ENCODE measurements around the gene ZNF778.

ZNF778 gene

DNA sequence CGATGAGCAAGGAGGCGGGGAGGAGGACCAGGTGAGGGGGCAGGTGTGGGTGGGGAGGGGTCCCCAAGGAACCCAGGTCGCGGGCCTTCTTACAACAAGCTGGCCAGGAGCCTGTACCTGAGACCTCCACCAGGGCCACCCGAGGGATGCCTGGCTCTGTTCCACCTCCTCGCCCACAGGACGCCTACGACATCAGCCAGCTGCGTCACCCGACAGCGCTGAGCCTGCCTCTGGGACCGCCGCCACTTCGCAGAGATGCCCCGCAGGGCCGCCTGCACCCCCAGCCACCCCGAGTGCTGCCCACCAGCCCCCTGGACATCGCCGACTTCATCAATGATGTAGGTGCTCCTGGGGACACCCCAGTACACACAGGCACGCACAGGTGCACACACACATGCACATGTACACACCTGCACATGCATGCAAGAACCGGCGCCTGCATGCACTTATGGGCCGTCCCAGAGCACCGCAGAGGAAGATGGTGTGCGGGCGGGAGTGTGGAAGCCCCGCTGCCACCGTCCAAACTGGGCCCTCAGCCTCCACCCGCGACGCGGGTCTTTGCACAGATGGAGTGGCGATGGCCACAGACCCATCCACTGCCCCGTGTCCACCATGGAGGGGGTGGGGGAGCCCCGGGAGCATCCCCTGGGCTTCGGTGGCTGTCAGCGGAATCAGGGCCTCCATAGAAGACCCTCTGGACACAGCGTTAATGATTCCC, 23.8 kb upstream of the ZNF778 start:
- in situ Hi-C loops (cut with MboI; ENCODE audit: low sequenced_read_pairs): no loop called here

DNA sequence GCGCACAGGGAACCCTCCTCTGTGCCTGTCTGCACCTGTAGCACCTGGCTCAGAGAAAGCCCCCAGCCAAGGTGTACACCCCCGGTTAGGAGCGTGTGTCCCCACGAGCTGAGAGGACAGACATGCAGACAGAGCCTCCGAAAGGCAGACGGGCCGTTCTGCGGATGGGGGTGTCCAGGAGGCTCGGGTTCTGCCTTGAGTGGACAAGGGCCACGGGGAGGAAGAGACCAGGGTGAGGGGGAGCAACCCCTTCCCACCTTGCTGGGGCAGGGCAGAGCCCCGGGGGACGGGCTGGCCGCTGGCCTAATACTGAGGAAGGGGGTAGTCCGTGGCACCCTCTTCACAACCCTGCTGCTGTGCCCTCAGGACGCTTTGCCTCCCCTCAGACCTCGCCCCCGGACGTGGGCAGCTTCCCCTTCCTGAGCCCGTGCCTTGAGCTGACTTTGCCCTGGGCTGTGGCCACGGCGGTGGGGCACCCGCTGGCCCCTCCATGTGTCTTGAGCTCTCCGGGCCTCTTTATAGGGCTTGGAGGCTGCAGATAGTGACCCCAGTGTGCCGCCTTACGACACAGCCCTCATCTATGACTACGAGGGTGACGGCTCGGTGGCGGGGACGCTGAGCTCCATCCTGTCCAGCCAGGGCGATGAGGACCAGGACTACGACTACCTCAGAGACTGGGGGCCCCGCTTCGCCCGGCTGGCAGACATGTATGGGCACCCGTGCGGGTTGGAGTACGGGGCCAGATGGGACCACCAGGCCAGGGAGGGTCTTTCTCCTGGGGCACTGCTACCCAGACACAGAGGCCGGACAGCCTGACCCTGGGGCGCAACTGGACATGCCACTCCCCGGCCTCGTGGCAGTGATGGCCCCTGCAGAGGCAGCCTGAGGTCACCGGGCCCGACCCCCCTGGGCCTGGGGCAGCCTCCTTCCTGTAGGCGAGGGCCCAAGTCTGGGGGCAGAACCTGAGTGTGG, 22.9 kb upstream of the ZNF778 start:
- in situ Hi-C loops (cut with MboI; ENCODE audit: low sequenced_read_pairs): no loop called here

DNA sequence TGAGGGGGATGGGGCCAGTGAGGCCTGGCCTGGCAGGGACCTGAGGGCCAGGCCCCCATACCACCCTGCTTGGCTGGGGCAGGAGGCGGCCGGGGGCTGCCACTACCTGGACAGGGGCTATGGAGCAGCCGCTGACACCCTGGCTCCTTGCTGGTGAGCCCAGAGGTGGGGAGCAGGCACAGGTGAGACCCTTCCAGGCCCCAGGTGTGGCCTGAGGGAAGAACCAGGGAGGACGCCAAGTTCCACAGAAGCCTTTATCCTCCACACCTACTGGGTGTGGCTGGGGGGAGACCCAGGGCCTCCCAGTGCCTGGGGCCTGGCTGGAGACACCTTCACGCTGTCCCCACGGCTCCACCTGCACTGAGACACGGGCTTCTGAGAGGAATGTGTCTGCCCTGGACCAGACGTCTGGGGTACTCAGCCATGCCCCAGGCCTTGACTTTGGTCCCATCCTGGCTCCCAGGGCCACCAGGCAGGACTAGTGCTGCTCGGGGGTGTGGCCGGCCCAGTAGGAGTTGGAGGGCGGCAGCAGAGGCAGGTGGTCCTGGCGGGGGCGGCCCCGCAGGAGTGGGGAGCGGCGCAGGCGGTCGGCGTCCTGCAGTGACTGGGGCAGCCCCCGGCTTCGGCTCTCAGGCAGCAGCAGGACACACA, 21.9 kb upstream of the ZNF778 start:
- in situ Hi-C loops (cut with MboI; ENCODE audit: low sequenced_read_pairs): no loop called here

DNA sequence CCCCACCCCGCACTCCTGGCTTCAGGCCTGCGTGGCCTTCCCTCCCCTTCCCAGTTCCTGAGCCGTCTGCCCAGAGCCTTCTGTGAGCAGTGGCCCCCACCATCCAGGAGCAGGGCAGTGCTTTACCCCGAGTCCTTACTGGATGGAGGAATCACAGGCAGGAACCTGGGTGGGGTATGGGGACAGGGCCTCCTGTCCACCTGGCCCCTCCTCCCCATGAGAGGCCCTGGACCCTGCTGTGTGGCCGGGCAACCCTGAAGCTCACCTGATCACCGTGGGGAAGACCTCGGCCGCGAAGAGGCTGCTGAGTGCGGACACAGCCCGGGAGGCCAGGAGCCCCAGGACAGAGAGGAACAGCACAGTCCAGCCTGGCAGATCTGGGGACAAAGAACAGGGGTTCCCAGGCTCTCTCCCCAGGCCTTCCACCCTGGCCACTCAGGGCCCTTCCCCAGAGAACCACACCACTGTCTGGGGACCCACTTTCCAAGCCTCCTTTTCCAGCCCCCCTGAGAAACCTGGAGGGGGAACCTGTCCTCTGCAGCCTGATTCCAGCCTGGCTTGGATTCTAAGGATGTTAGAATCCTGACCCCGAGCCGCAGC, 20.4 kb upstream of the ZNF778 start:
- in situ Hi-C loops (cut with MboI; ENCODE audit: low sequenced_read_pairs): no loop called here

DNA sequence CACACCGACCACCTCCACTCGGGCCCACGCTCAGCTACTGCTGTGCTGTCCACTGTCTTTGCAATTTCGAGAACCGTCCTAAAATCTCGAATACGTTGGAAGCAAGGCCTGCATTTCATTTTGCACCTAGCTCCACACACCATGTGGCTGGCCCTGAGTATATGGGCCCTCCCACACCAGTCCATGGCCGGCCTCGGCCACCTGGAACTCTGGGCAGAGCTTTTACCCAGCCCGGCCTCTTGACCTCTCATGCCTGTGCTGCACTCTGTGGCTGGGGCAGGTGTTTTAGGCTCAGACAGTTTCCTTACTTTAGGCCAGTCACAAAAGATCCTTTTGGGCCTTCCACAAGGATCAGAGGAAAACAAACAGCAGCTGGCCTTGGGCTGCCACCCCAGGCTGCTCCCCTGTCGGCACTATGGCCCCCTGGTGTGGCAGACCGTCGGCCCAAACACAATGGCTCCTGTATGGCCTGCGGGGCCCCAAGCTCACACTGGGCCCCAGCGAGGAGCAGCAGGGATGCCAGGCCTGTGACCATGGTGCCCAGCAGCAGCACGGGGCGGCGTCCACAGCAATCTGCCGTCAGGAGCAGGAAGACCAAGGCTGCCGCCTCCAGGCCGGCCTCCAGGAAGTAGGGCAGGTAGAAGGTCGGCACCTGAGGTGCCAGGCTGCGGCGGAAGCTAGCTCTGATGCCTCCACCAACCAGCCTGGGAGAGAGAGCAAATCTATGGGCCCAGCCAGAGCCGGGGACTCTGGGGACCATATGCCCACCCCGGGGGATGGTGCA, 19.7 kb upstream of the ZNF778 start:
- in situ Hi-C loops (cut with MboI; ENCODE audit: low sequenced_read_pairs): no loop called here

DNA sequence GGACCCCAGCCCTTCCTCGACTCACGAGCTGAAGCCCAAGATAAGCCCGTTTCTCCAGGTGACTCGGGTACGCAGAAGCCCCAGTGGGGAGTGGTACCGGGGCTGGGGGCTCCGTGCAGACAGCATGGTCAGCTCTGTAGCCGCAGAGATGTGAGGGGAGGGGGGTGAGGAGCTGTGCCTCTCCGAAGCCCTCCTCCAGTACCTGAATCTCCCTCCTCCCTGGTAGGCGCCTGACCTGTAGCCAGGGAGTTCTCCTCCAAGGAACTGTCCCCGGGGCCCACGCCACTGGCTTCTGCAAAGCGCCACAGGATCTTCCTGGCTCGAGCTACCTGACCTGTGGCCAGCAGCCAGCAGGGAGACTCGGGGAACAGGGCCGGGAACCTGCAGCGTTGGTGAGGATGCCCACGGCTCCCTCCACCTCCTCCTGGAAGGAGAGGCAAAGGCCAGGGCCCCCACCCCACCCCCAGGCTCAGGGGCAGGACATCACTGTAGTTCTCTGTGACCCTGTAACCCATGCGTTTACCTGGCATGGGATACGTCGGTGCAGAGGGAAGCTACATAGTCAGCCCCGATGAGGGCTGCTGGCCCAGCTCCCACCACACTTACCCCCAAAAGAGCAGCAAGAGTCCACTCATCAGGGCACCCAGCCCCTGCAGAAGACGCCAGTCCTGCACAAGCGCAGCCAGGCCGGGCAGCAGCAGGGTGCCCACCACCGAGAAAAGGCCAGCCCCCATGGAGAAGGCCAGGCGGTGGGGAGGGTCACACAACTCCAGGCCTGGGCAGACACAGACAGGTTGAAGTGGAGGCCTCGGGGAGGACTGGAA, 18.9 kb upstream of the ZNF778 start:
- in situ Hi-C loops (cut with MboI; ENCODE audit: low sequenced_read_pairs): no loop called here

DNA sequence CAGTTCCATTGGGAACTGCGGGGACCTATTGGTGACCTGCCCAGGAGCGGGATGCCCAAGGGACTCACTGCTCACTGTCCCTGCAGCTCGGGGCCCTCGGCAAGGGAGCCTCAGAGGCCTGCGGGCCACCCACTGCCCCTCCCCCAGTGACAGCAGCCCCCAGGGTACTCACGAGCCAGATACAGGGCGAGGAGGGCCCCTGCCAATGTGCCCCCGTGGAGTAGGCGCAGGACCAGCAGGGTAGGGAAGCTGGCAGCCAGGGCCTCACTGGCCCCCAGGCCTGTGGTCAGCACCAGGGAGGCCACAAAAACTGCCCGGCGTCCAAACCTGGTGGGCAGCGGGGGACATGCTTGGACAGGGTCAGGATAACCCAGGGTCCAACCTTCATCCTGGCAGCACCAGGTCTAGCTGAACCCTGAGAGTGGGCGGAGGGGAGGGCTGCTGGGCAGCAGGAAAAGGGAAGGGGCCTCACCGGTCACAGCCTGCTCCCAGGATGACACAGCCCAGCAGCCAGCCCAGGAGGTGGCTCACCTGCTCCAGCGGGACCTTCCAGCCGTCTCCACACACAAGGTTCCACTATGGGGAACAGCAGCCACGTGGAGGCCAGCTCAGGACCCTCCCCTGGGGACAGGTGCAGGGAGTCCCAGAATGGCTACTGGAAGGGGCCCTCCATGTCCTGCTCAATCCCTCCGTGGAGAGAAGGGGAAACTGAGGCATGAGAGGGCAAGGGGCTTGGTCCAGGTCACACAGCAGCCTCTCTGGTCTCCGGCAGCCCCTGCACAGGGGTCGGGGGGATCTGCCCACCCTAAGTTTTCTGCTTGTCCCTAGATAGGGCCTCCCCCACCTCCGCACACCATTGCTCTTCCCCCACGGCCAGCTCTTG, 18.0 kb upstream of the ZNF778 start:
- in situ Hi-C loops (cut with MboI; ENCODE audit: low sequenced_read_pairs): loop anchor here (25.0 kb wide), 1 partner anchor 462 kb away; no protein-coding TSS in a partner anchor

DNA sequence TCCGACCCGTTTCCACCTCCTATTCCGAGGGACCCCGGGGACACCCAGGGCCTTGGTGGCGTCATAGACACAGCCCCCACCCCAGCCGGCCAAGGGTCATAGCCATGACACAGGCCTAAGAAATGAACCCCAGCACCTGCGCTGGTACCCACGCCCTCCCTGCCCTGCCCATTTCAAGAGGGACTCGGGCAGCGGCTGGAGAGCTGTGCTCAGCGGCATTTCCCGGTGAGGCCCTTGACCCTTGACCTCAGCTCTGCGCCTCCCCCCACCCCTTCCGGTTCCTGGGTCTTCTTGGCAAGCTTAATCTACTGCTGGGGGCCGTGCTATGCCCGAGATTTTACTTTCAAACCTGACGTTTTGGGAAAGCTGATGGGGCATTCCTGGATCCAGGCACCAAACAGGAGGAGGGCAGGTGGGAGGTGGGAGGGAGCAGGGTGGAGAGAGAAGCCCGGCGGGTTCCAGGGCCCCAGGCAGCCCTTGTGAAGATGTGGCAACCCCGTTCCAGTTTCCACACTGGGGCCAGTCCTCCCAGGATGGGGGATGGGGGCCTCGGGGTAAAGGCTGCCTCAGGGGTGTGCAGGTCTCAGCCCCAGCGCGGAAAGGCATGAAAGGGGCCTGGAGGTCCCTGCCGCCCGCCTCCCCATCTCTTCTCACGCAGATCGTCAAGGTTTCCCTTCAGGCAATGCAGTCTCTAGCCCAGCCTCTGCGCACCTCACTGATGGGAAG, 17.2 kb upstream of the ZNF778 start, which contains the start of gene SLC22A31:
SLC22A31 (minus strand) TSS at position 414 of the 726 bp plus-strand sequence; CDS start at position 378, 36 bp downstream.
- in situ Hi-C loops (cut with MboI; ENCODE audit: low sequenced_read_pairs): loop anchor here (25.0 kb wide), 1 partner anchor 463 kb away; no protein-coding TSS in a partner anchor

DNA sequence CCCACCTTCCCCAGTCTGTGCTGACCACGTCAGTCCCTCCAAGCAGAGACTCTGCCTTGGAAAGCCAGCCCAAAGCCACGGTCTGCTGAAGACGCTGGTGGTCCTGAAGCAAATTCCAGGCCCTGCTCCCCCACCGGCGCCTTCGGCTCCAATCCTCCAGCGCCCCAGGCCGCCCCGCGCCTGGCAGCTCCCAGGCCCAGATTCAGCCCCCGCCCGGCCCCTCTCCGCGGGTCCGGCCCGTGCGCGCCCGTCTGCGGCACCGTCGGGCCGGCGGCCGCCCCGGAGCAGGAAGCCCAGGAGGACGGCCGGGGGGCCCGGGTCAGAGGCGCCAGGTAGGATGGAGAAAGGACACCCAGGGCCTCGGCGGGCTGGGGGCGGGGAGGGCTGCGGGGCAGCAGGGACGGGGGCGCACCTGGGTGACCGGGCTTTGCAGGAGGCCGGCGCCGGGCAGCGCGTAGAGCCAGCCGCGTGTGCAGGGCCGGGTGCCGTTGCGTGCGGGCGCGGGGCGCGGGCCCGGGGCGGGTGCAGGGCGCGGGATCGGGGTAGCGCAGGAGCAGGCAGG, 16.6 kb upstream of the ZNF778 start:
- in situ Hi-C loops (cut with MboI; ENCODE audit: low sequenced_read_pairs): loop anchor here (25.0 kb wide), 1 partner anchor 464 kb away; no protein-coding TSS in a partner anchor

DNA sequence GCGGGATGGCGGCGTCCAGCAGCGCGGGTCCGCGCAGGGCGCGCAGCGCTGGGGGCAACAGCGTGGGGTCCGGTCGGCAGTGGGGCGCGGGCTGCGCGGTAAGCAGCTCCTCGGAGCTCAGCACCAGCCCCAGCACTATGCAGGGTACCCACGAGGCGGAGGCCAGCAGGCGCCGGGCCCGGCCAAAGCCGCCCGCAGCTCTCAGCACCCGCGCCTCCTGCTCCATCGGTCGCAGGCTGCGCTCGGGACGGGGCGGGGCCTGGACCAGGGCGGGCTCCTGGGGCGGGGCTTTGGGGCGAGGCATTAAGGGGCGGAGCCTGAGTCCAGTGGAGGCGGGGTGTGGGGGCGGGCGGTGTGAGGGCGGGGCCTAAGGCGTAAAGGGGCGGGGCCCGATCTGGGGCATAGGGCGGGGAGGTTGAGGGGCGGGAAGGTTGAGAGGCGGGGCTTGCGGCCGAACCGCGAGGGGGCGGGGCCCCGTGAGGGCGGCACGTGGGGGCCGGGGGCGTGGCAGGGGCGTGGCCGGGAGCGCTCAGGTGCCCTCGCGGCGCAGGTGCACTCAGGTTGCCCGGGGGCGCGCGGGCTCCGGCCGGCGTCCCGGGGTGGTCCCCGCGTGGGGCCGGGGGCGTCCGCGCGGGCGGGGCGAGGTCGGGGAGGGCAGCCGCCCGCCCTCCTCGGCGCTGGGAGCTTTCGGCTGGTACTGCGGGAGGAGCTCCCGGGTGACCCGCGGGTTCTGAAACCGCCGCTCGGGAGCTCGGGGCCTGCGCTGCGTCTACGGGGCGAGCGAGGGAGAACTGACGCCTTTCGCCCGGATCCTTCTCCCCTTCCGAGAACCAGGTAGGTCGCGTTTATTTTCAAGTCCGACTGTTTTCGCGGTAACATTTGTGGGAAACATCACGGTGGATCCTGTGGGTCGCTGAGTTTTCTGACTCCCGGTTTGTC, 15.8 kb upstream of the ZNF778 start:
- in situ Hi-C loops (cut with MboI; ENCODE audit: low sequenced_read_pairs): loop anchor here (25.0 kb wide), 1 partner anchor 464 kb away; no protein-coding TSS in a partner anchor

DNA sequence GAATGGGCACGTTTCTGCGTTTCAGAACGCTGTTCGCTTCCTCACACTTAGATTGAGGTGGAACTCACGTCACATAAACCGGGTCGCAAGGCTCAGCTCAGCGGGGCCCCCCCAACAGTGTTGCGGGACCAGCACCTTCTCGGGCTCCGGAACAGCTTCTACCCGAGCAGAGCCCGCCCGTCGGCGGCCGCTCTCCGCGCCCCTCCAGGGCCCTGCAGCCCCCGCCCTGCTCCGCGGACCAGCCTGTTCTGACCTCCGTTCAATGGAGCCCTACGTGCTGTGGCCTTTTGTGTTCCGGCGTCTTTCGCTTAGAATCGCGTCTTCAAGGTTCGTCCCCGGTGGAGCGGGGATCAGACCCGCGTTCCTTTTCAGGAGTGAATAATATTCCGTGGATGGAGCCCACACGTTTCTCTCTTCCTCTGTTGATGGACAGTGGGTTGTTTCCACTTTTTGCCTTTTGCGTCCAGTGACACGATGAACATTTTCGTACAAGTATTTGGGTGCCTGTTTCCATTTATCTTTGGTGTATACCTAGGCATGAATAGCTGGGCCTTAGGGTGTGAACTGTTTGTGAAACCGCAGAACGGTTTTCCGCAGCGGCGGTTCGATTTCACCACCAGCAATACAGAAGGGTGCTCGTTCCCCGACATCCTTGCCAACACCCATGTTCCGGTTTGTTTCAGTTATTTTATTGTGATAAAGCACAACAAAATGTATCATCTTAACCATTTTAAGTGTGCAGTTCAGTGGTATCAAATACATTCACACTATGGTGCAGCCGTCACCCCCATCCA, 14.9 kb upstream of the ZNF778 start:
- in situ Hi-C loops (cut with MboI; ENCODE audit: low sequenced_read_pairs): loop anchor here (25.0 kb wide), 1 partner anchor 465 kb away; no protein-coding TSS in a partner anchor

DNA sequence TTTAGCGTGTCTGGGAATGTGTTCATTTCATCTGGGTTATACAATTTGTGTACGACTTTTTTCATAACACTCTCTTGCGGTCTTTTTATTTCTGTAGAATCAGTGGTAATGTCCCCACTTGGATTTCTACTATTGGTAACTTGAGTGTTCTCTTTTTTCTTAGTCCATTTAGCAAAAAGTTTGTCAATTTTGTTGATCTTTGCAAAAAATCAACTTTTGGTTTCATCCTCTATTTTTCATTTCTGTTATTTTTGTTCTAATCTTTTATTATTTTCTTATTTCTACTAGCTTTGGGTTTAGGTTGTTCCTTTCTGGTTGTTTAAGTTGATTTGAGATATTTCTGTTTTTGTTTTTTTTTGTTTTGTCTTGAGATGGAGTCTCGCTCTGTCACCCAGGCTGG, 9.5 kb upstream of the ZNF778 start:
- in situ Hi-C loops (cut with MboI; ENCODE audit: low sequenced_read_pairs): loop anchor here (25.0 kb wide), 1 partner anchor 471 kb away; no protein-coding TSS in a partner anchor

DNA sequence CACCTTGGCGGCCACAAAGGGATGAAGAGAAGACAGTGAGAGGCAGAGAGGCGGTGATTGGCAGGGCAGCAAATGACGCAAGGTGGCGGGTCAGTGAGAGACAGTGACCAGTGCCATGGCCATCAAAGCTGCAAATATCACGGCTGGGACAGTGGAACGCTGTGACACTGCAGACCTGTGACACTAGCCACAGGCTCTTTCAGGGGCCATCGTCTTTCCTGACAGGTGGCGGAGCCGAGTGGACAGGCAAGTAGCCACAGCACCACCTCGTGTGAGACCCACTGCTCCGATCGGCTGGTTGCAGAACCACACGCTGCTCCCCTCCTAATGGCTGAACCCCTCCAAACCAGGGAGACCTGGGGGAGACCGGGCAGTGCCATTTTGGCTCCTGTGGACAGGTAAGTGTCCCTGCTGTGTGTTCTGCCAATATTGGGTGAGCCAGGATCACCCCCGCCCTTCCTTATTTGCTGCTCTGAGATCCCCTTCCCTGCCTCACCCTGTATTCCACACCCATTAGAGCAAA, 7.9 kb upstream of the ZNF778 start:
- in situ Hi-C loops (cut with MboI; ENCODE audit: low sequenced_read_pairs): loop anchor here (25.0 kb wide), 1 partner anchor 472 kb away; no protein-coding TSS in a partner anchor

DNA sequence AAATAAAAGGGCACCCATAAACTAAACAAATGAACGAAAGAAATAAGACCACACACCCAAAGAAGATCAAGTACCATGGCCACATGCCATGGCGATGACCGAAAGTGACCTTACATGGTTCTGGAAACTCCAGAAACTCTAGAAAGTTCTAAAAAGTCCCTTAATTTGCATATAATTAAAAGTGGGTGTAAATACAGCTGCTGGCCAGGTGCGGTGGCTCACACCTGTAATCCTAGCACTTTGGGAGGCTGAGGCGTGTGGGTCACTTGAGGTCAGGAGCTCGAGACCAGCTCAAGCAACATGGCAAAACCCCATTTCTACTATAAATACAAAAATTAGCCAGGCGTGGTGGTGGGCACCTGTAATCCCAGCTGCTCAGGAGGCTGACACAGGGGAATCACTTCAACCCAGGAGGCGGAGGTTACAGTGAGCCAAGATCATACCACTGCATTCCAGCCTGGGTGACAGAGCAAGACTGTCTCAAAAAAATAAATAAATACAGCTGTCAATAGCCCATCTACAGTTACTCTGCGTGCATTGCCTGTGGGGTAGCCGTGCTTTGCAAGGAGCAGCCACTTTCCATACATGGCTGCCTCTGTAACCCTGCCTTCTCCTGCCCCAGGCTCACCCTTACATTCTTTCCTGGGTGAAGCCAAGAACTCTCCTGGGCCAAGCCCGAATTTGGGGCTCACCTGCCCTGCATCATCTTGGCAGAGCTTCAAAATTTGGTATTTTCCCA, 7.2 kb upstream of the ZNF778 start:
- in situ Hi-C loops (cut with MboI; ENCODE audit: low sequenced_read_pairs): loop anchor here (25.0 kb wide), 1 partner anchor 473 kb away; no protein-coding TSS in a partner anchor
